DMS153 (cell line): ENCODE results near the gene KRT17.
"Not testable (repeated sequence)": the region's sequence is repeated elsewhere in the genome, so short reads cannot be mapped to it uniquely, and the experiment has no call there.

Source experiments
- DNase-seq: peaks from one replicate; lab custom pipeline; 2025; lab: John Stamatoyannopoulos, UW

Gene KRT17

GRCh38 chr17:41619927-41620582, 4.3 kb downstream of the KRT17 start:
- not testable (repeated sequence) for DNase-seq

- no peak for DNase-seq
These were observed 5.1 kb downstream of the KRT17 start for GRCh38 chr17:41619036-41619926.

- no peak for DNase-seq
These were observed 5.9 kb downstream of the KRT17 start for GRCh38 chr17:41618341-41619035.

GRCh38 chr17:41617698-41618097, 6.7 kb downstream of the KRT17 start:
- DNase-seq = no peak

- no peak for DNase-seq
These were observed 7.2 kb downstream of the KRT17 start for GRCh38 chr17:41617136-41617535.

- not testable (repeated sequence) for DNase-seq
These were observed 7.9 kb downstream of the KRT17 start for GRCh38 chr17:41616486-41616885.

- no peak for DNase-seq
These were observed 8.9 kb downstream of the KRT17 start for GRCh38 chr17:41615454-41615853.

- DNase-seq = not testable (repeated sequence)
These were observed 9.6 kb downstream of the KRT17 start for GRCh38 chr17:41614767-41615166.

- DNase-seq = no peak
These were observed 10.3 kb downstream of the KRT17 start for GRCh38 chr17:41614098-41614497.

GRCh38 chr17:41613277-41614082, 10.9 kb downstream of the KRT17 start:
- DNase-seq = no peak

GRCh38 chr17:41612376-41613160, 11.8 kb downstream of the KRT17 start, which contains the start of gene KRT16:
Gene KRT16 (minus strand): TSS chr17:41612767. CDS start chr17:41612688, 79 bp downstream.
- not testable (repeated sequence) for DNase-seq

- no peak for DNase-seq
These were observed 13.3 kb downstream of the KRT17 start for GRCh38 chr17:41610965-41611640.

- DNase-seq = not testable (repeated sequence)
These were observed 14.3 kb downstream of the KRT17 start for GRCh38 chr17:41610061-41610517.

- DNase-seq = not testable (repeated sequence)
These were observed 17.4 kb downstream of the KRT17 start for GRCh38 chr17:41606930-41607329.

- no peak for DNase-seq
These were observed 21.9 kb downstream of the KRT17 start for GRCh38 chr17:41602524-41602923.

- no peak for DNase-seq
These were observed 24.1 kb downstream of the KRT17 start for GRCh38 chr17:41600318-41600717.

GRCh38 chr17:41599680-41600079, 24.7 kb downstream of the KRT17 start:
- DNase-seq = no peak

GRCh38 chr17:41595585-41595984, 28.8 kb downstream of the KRT17 start:
- DNase-seq = no peak

GRCh38 chr17:41594363-41594915, 29.9 kb downstream of the KRT17 start:
- DNase-seq = no peak
